HepG2 (cell line): ENCODE measurements around the gene LITAF. TPM values are rescaled to one million over a fixed set of nuclear protein-coding genes. Genes with fewer than 3 reads are reported as not detected.

Source experiments
- CAMTA2 ChIP-seq: sonication (generic); formaldehyde crosslinking; IDR thresholded peaks from 2 replicates; pipeline ENCODE4 v1.4.0; 2020; ENCODE audit warnings: mild to moderate bottlenecking, missing genetic modification reagents, borderline replicate concordance
- HNRNPH1 ChIP-seq: fragments of 200-400 bp; formaldehyde crosslinking; optimal IDR thresholded peaks from 2 replicates; pipeline ENCODE3; 2017; ENCODE audit warnings: mild to moderate bottlenecking, low read depth, low read length
- KDM3A ChIP-seq: IDR thresholded peaks from 2 replicates; pipeline ENCODE4 v1.6.1; 2018; ENCODE audit warnings: low read depth, missing compliant biosample characterization
- POLR2A ChIP-seq, 2 experiments: IDR thresholded peaks; 2 replicates each; pipeline ENCODE4 v1.6.1; 2011; ENCODE audit warnings: low read depth in 2 of 2, low read length in 2 of 2, mild to moderate bottlenecking in 1 of 2, moderate library complexity in 1 of 2; ENCODE audit not compliant: insufficient read depth in 1 of 2
- SNAPC2 ChIP-seq: sonication (generic); formaldehyde crosslinking; IDR thresholded peaks from 2 replicates; pipeline ENCODE4 v1.8.1; 2022; ENCODE audit warnings: mild to moderate bottlenecking, missing genetic modification reagents
- SRY ChIP-seq: sonication (generic); formaldehyde crosslinking; IDR thresholded peaks from 2 replicates; pipeline ENCODE4 v1.8.0; 2022; ENCODE audit warnings: mild to moderate bottlenecking, missing genetic modification reagents
- TBX2 ChIP-seq: sonication (generic); formaldehyde crosslinking; IDR thresholded peaks from 2 replicates; pipeline ENCODE4 v1.5.0; 2020; ENCODE audit warnings: missing genetic modification reagents, mild to moderate bottlenecking, borderline replicate concordance
- TMF1 ChIP-seq: sonication (generic); formaldehyde crosslinking; IDR thresholded peaks from 2 replicates; pipeline ENCODE4 v1.8.1; 2022; ENCODE audit warnings: low read depth, missing genetic modification reagents
- ZBTB8A ChIP-seq: sonication (generic); formaldehyde crosslinking; IDR thresholded peaks from 2 replicates; pipeline ENCODE4 v1.4.0; 2020; ENCODE audit warnings: mild to moderate bottlenecking, low read depth, missing genetic modification reagents, borderline replicate concordance
- ZNF205 ChIP-seq: IDR thresholded peaks from 2 replicates; pipeline ENCODE4 v1.6.1; 2018; ENCODE audit warnings: missing biosample characterization, missing genetic modification reagents
- ZNF292 ChIP-seq: sonication (generic); formaldehyde crosslinking; IDR thresholded peaks from 2 replicates; pipeline ENCODE4 v1.8.1; 2022; ENCODE audit warnings: mild to moderate bottlenecking, low read depth, missing genetic modification reagents, borderline replicate concordance
- ZNF317 ChIP-seq: sonication (generic); formaldehyde crosslinking; IDR thresholded peaks from 2 replicates; pipeline ENCODE4 v1.5.0; 2020; ENCODE audit warnings: mild to moderate bottlenecking, missing genetic modification reagents
- ZNF33B ChIP-seq: sonication (generic); formaldehyde crosslinking; IDR thresholded peaks from 2 replicates; pipeline ENCODE4 v1.5.1; 2020; ENCODE audit warnings: mild to moderate bottlenecking, missing genetic modification reagents
- ZNF512 ChIP-seq: sonication (generic); formaldehyde crosslinking; IDR thresholded peaks from 2 replicates; pipeline ENCODE4 v1.4.0; 2020; ENCODE audit warnings: mild to moderate bottlenecking, missing genetic modification reagents
- ZNF580 ChIP-seq: IDR thresholded peaks from 2 replicates; pipeline ENCODE4 v1.6.1; 2016; ENCODE audit warnings: low read depth, borderline replicate concordance
- ZNF724P ChIP-seq: sonication (generic); formaldehyde crosslinking; IDR thresholded peaks from 2 replicates; pipeline ENCODE4 v1.8.0; 2022; ENCODE audit warnings: missing genetic modification reagents, borderline replicate concordance
- ZNF761 ChIP-seq: sonication (generic); formaldehyde crosslinking; conservative IDR thresholded peaks from 2 replicates; pipeline ENCODE4 v1.4.0; 2020; ENCODE audit warnings: mild to moderate bottlenecking, missing genetic modification reagents
- ZNF879 ChIP-seq: sonication (generic); formaldehyde crosslinking; IDR thresholded peaks from 2 replicates; pipeline ENCODE4 v1.8.1; 2023; ENCODE audit warnings: missing genetic modification reagents
- ZNF883 ChIP-seq: sonication (generic); formaldehyde crosslinking; IDR thresholded peaks from 2 replicates; pipeline ENCODE4 v1.5.1; 2020; ENCODE audit warnings: mild to moderate bottlenecking, missing genetic modification reagents; ENCODE audit errors: not compliant biosample characterization
- polyA plus RNA-seq, 8 experiments: library from polyadenylated mRNA; depleted of rRNA in 3 of 8; stranded (reverse) in 7 of 8; unstranded in 1 of 8; fragments of >200 nt; fragmentation: Illumina TruSeq in 4 of 8; extraction: Trizol in 4 of 8; gene quantifications; 2 replicates each; pipeline versions ENCODE4 v1.2.1 to v1.2.3, GENCODE V29; 2011 to 2016; ENCODE audit warnings: low read depth in 4 of 8, missing spikeins in 1 of 8, mixed read lengths in 1 of 8; ENCODE audit not compliant: insufficient read depth in 1 of 8
- total RNA-seq, 5 experiments: library from RNA; depleted of rRNA; stranded (reverse); fragments of >200 nt; fragmentation: Illumina TruSeq; extraction: Trizol; gene quantifications; 2 replicates each; pipeline ENCODE4 v1.2.3, GENCODE V29; 2016; ENCODE audit warnings: low read depth in 1 of 5
- TF ChIP-seq, protein P1 (sequence below): sonication (generic); formaldehyde crosslinking; IDR thresholded peaks from 2 replicates; pipeline ENCODE4 v1.5.0; 2020; ENCODE audit warnings: missing genetic modification reagents, mild to moderate bottlenecking, borderline replicate concordance
- TF ChIP-seq, protein P2 (sequence below): sonication (generic); formaldehyde crosslinking; IDR thresholded peaks from 2 replicates; pipeline ENCODE4 v1.8.0; 2023; ENCODE audit warnings: mild to moderate bottlenecking, missing genetic modification reagents
- TF ChIP-seq, protein P3 (sequence below): sonication (generic); formaldehyde crosslinking; IDR thresholded peaks from 2 replicates; pipeline ENCODE4 v1.4.0; 2020; ENCODE audit warnings: missing genetic modification reagents

LITAF gene
- total and polyA plus RNA-seq, 2 of the 13 experiments (the other 11 are each of a cell fraction or from before 2014, with no cell fraction given): 80.1 to 141 TPM

- peak; percentile 66; the same call in 1 of the 2 replicates for TF ChIP-seq TBX2 (CRISPR knock-in tag)
- TF ChIP-seq CAMTA2 (CRISPR knock-in tag): no peak
- peak; percentile 67; the same call in 1 of the 2 replicates for TF ChIP-seq SNAPC2 (CRISPR knock-in tag)
- TF ChIP-seq, protein P1, sequence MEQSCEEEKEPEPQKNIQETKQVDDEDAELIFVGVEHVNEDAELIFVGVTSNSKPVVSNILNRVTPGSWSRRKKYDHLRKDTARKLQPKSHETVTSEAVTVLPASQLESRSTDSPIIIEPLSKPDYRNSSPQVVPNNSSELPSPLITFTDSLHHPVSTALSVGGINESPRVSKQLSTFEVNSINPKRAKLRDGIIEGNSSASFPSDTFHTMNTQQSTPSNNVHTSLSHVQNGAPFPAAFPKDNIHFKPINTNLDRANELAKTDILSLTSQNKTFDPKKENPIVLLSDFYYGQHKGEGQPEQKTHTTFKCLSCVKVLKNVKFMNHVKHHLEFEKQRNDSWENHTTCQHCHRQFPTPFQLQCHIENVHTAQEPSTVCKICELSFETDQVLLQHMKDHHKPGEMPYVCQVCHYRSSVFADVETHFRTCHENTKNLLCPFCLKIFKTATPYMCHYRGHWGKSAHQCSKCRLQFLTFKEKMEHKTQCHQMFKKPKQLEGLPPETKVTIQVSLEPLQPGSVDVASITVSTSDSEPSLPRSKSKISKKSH (CRISPR knock-in tag): peak; percentile 97
- TF ChIP-seq TMF1 (CRISPR knock-in tag): no peak
- 0 out of 2 replicates have a peak, but pooled peaks have one; percentile 26 for TF ChIP-seq ZNF580 (CRISPR knock-in tag)
- peak; percentile 77; the same call in 1 of the 2 replicates for TF ChIP-seq ZNF33B (CRISPR knock-in tag)
- no peak for TF ChIP-seq ZBTB8A
- TF ChIP-seq ZNF724P (CRISPR knock-in tag): peak; percentile 76; the same call in 1 of the 2 replicates
- peak; percentile 58 for TF ChIP-seq ZNF512 (CRISPR knock-in tag)
- peak; percentile 91 for TF ChIP-seq ZNF292 (CRISPR knock-in tag)
- peak; percentile 47; the same call in 1 of the 2 replicates for TF ChIP-seq ZNF879 (CRISPR knock-in tag)
- peak; percentile 90 for TF ChIP-seq ZNF883
- peak; percentile 55; the same call in 1 of the 2 replicates for TF ChIP-seq KDM3A (CRISPR knock-in tag)
- 0 out of 2 replicates have a peak, but pooled peaks have one; percentile 14 for TF ChIP-seq ZNF317 (CRISPR knock-in tag)
- TF ChIP-seq POLR2A (IDR thresholded peaks at IDR 0.05; ENCODE audit: insufficient read depth in 1 of 2, low read depth in 2 of 2, low read length in 2 of 2): peak; percentile 45 to 47; a peak in 1 of 4 replicates
- TF ChIP-seq, protein P2, sequence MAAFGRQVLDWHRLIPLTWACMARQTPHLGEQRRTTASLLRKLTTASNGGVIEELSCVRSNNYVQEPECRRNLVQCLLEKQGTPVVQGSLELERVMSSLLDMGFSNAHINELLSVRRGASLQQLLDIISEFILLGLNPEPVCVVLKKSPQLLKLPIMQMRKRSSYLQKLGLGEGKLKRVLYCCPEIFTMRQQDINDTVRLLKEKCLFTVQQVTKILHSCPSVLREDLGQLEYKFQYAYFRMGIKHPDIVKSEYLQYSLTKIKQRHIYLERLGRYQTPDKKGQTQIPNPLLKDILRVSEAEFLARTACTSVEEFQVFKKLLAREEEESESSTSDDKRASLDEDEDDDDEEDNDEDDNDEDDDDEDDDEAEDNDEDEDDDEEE: peak; percentile 28; the same call in 1 of the 2 replicates
- TF ChIP-seq ZNF761 (CRISPR knock-in tag): no peak
- peak; percentile 57 for TF ChIP-seq HNRNPH1
- TF ChIP-seq, protein P3, sequence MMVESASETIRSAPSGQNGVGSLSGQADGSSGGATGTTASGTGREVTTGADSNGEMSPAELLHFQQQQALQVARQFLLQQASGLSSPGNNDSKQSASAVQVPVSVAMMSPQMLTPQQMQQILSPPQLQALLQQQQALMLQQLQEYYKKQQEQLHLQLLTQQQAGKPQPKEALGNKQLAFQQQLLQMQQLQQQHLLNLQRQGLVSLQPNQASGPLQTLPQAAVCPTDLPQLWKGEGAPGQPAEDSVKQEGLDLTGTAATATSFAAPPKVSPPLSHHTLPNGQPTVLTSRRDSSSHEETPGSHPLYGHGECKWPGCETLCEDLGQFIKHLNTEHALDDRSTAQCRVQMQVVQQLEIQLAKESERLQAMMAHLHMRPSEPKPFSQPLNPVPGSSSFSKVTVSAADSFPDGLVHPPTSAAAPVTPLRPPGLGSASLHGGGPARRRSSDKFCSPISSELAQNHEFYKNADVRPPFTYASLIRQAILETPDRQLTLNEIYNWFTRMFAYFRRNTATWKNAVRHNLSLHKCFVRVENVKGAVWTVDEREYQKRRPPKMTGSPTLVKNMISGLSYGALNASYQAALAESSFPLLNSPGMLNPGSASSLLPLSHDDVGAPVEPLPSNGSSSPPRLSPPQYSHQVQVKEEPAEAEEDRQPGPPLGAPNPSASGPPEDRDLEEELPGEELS (CRISPR knock-in tag): peak; percentile 58; the same call in 1 of the 2 replicates
- TF ChIP-seq SRY (CRISPR knock-in tag): peak; percentile 58; the same call in 1 of the 2 replicates
- peak; percentile 54; the same call in 1 of the 2 replicates for TF ChIP-seq ZNF205
Observed at GRCh38 chr16:11585460-11586377, 1.0 kb downstream of the LITAF start (continued).
